ENCODE data around the gene ESPNL. TPM values are rescaled to one million over a fixed set of nuclear protein-coding genes. Genes with fewer than 3 reads are reported as not detected.

ESPNL gene
- total RNA-seq, 2 experiments from 2014 or later, result not detected

GRCh38 chr2:238091436-238092060 is 8.6 kb upstream of the ESPNL start:
- TF ChIP-seq CTCF (IDR thresholded peaks at IDR 0.05), result no peak
- ChIA-PET POLR2A (no interaction called here), CTCF (no interaction called here)
- Mint-ChIP-seq H3K27me3 (no peaks in the 10 kb centered on the region), H3K9me3 (no peaks in the 10 kb centered on the region), H3K4me3 (no peak overlapping the region), H3K36me3 (ENCODE audit: low read depth) (no peaks in the 10 kb centered on the region), H3K27ac (no peak overlapping the region), H3K4me1 (ENCODE audit: low read depth) (no peaks in the 10 kb centered on the region)
- no peak overlapping the region for H3K4me3 ChIP-seq (ENCODE audit: low read length)
- H3K36me3 ChIP-seq (ENCODE audit: insufficient read depth, low read length), result peaks cover 5% of the 10 kb centered on the region
- ATAC-seq (ENCODE audit: poor library complexity) (no peak), DNase-seq (no peak)
- no peaks in the 10 kb centered on the region for H3K9me3 ChIP-seq (ENCODE audit: control insufficient read depth in 1 of 2, insufficient read depth in 1 of 2, low read length in 2 of 2)
- intact Hi-C loops (cut with DNase I, micrococcal nuclease), result no loop called here
- H3K27me3 ChIP-seq (ENCODE audit: control insufficient read depth in 1 of 2, insufficient read depth in 2 of 2, low read length in 2 of 2), result no peaks in the 10 kb centered on the region
- no peaks in the 10 kb centered on the region for H3K4me1 ChIP-seq (ENCODE audit: insufficient read depth, low read length)
- H3K27ac ChIP-seq (ENCODE audit: low read depth in 1 of 2, low read length in 2 of 2), result no peak overlapping the region

- H3K4me1 Mint-ChIP-seq (ENCODE audit: low read depth), result no peaks in the 10 kb centered on the region
- Histone ChIP-seq H3K4me1 (ENCODE audit: insufficient read depth, low read length) (no peaks in the 10 kb centered on the region), H3K27ac (ENCODE audit: low read depth in 1 of 2, low read length in 2 of 2) (no peak overlapping the region), H3K27me3 (ENCODE audit: control insufficient read depth in 1 of 2, insufficient read depth in 2 of 2, low read length in 2 of 2) (no peaks in the 10 kb centered on the region), H3K9me3 (ENCODE audit: control insufficient read depth in 1 of 2, insufficient read depth in 1 of 2, low read length in 2 of 2) (no peaks in the 10 kb centered on the region), H3K36me3 (ENCODE audit: insufficient read depth, low read length) (peaks cover 7% of the 10 kb centered on the region), H3K4me3 (ENCODE audit: low read length) (no peak overlapping the region)
- H3K9me3 Mint-ChIP-seq, result no peaks in the 10 kb centered on the region
- no peak for TF ChIP-seq CTCF (IDR thresholded peaks at IDR 0.05)
- H3K27ac Mint-ChIP-seq, result no peak overlapping the region
- ATAC-seq (ENCODE audit: poor library complexity) (no peak), DNase-seq (no peak)
- ChIA-PET CTCF (no interaction called here), POLR2A (no interaction called here)
- H3K27me3 Mint-ChIP-seq, result no peaks in the 10 kb centered on the region
- intact Hi-C loops (cut with DNase I, micrococcal nuclease), result no loop called here
- no peak overlapping the region for H3K4me3 Mint-ChIP-seq
- no peaks in the 10 kb centered on the region for H3K36me3 Mint-ChIP-seq (ENCODE audit: low read depth)
These were observed 7.6 kb upstream of the ESPNL start for GRCh38 chr2:238092486-238093035.

- Mint-ChIP-seq H3K4me3 (no peak overlapping the region), H3K36me3 (ENCODE audit: low read depth) (no peaks in the 10 kb centered on the region)
- POLR2A ChIA-PET, result no interaction called here
These were observed 6.7 kb upstream of the ESPNL start for GRCh38 chr2:238093181-238094140.

More at GRCh38 chr2:238093181-238094140, 6.7 kb upstream of the ESPNL start:
- CTCF ChIA-PET, result no interaction called here
- ATAC-seq (ENCODE audit: poor library complexity) (no peak), DNase-seq (no peak)
- no peaks in the 10 kb centered on the region for H3K27me3 ChIP-seq (ENCODE audit: control insufficient read depth in 1 of 2, insufficient read depth in 2 of 2, low read length in 2 of 2)
- no peaks in the 10 kb centered on the region for H3K9me3 Mint-ChIP-seq
- no peaks in the 10 kb centered on the region for H3K4me1 Mint-ChIP-seq (ENCODE audit: low read depth)
- no peak overlapping the region for H3K27ac Mint-ChIP-seq
- no peaks in the 10 kb centered on the region for H3K4me1 ChIP-seq (ENCODE audit: insufficient read depth, low read length)
- peaks cover 7% of the 10 kb centered on the region for H3K36me3 ChIP-seq (ENCODE audit: insufficient read depth, low read length)
- intact Hi-C loops (cut with DNase I, micrococcal nuclease), result no loop called here
- H3K4me3 ChIP-seq (ENCODE audit: low read length), result no peak overlapping the region
- no peak overlapping the region for H3K27ac ChIP-seq (ENCODE audit: low read depth in 1 of 2, low read length in 2 of 2)
- peaks cover 0 to 3% of the 10 kb centered on the region in 2 experiments for H3K9me3 ChIP-seq (ENCODE audit: control insufficient read depth in 1 of 2, insufficient read depth in 1 of 2, low read length in 2 of 2)
- H3K27me3 Mint-ChIP-seq, result no peaks in the 10 kb centered on the region
- TF ChIP-seq CTCF (IDR thresholded peaks at IDR 0.05), result no peak
